NCI-H2029 (cell line): ENCODE measurements around the gene PTPRCAP.

Experiments used
- DNase-seq: peaks from one replicate; lab custom pipeline; 2025; lab: John Stamatoyannopoulos, UW

PTPRCAP gene

DNA sequence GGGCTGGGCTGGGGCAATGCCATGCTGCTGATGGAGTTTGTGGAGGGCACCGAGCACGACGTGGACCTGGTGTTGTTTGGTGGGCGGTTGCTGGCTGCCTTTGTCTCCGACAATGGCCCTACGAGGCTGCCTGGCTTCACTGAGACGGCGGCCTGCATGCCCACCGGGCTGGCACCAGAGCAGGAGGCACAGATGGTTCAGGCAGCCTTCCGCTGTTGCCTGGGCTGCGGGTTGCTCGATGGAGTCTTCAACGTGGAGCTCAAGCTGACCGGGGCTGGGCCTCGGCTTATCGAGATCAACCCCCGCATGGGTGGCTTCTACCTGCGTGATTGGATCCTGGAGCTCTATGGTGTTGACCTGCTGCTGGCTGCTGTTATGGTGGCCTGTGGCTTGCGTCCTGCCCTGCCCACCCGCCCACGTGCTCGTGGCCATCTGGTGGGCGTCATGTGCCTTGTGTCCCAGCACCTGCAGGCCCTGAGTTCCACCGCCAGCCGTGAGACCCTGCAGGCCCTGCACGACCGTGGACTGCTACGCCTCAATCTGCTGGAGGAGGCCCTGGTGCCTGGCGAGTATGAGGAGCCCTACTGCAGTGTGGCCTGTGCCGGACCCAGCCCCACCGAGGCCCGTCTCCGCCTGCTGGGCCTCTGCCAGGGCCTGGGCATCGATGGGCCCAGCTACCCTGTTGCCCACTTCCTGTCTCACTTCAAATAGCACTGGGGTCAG lies 13.4 kb downstream of the PTPRCAP start:
- DNase-seq: no peak

DNA sequence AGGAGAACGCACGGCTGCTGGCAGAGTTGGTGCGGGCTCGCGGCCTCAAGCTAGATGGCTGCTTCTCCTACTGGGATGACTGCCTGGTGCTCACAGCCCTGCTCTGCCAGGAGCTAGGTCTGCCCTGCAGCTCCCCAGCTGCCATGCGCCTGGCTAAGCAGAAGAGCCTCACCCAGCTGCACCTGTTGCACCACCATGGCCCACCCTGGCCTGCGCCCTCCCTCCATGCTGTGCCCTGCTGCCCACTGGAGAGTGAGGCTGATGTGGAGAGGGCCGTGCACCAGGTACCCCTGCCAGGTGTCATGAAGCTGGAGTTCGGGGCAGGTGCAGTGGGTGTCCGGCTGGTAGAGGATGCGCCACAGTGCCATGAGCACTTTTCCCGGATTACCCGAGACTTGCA lies 14.0 kb downstream of the PTPRCAP start:
- no peak for DNase-seq

DNA sequence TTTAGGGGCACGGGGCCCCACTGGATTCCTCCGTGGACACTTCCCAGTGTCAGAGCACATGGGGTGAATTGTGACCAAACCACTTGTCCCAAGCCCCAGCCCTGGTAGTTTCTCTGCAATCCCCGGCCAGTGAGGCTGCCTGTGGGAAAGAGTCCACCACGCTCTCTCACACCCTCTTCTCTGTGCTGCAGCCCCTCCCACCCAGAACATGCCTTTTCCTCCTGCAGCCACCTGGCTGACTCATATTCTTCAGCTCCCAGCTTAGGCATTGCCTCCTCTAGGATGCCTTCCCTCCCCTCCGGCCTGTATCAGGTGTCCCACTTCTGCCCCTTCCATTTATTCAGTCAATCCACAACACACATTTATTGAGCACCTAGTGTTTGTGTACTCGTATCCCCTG lies 14.6 kb downstream of the PTPRCAP start:
- DNase-seq: no peak

DNA sequence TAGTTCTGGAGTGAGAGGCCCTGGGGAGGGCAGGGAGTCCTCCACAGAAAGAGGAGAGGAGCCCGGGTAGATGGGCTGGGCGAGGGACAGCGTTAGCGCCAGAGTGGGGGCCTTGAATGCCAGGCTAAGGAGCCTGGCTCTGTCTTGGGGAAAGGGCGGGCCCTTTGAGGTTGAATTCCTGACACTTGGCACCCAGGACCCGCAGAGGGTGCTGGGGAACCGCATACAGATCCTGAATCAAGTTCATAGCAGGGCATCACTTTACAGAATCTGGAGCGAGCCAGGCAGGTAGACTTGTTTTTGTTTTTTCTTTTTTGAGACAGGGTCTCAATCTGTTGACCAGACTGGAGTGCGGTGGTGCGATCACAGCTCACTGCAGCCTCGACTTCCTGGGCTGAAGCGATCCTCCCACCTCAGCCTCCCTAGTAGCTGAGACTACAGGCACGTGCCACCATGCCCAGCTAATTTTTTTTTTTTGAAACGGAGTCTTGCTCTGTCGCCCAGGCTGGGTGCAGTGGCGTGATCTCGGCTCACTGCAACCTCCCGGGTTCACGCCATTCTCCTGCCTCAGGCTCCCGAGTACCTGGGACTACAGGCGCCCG lies 16.0 kb downstream of the PTPRCAP start:
- no peak for DNase-seq

DNA sequence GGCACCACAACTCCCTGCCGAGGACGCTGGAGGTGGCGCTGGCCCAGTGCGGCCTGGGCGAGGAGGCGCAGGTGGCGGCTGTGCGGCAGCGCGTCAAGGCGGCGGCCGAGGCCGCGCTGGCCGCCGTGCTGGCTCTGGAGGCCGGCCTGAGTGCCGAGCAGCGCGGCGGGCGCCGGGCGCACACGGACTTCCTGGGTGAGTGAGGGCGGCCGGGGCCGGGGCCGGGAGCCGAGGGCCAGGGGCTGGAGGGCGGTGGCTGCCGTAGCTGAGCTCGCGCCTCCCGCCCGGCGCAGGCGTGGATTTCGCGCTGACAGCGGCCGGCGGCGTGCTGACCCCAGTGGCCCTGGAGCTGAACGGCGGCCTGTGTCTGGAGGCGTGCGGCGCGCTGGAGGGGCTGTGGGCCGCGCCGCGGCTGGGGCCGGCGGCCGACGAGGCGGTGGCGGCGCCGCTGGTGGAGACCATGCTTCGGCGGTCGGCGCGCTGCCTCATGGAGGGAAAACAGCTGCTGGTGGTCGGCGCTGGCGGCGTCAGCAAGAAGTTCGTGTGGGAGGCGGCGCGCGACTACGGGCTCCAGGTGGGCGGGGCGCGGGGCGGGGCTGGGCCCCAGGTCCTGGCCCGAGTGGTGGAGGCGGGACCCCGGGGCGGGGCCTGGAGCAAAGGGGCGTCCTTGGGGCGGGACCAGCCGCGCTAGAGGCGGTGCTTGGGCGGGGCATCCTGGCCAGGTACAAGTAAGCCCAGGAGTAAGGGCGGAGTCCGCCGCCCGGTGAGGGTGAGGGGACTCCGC lies 16.6 kb downstream of the PTPRCAP start:
- peak; percentile 86 for DNase-seq

DNA sequence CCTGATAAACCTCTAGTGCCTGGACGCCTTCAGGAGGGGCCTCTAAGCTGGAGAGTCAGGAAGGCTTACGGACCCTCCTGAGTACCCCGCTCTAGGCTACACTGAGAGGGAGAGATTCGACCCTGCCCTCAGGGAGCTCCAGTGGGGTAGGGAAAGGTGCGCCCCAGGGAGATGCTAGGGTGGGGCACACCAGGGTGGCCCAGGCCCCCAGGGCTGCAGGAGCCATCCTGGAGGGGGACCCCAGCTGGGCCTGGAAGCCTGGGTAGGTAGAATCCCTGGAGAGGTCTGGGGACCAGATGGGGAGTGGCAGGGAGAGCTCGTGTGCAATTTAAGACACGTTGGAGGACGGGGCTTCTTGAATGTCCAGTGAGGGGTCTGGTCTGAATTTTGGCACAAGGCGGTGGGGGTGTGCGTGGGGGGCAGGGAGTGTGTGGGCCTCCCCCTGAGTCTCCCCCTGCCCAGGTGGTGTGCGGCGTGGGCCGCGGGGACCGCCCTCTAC lies 17.3 kb downstream of the PTPRCAP start:
- no peak for DNase-seq

DNA sequence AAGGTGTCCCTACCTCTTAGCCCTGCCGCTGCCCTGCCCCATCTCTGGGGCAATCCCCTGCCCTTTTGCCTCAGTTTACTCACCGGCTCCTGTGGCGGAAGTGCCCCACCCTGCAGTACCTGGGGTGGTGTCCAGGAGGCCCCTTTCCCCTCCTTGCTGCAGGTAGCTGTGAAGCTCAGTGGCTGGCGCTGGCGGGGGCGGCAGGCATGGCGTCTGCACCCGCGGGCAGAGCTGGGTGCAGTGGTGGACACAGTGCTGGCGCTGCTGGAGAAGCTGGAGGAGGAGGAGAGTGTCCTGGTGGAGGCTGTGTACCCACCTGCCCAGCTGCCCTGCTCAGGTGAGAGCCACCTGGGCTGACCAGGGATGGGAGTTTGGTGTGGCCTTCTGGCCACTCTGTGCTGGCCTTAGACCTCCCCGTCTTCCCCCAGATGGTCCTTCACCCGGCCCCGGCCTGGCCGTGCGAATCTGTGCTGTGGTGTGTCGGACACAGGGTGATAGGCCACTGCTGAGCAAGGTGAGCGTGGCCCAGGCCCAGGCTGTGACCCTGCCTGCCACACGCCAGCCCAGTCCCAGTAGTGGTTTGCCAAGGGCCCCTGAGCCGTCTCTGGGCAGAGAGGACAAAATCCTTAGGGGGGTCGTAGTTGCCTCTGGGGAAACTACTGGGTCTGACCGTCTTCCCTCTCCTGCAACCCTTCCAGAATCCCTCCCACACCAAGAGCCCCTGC lies 18.0 kb downstream of the PTPRCAP start:
- no peak for DNase-seq

DNA sequence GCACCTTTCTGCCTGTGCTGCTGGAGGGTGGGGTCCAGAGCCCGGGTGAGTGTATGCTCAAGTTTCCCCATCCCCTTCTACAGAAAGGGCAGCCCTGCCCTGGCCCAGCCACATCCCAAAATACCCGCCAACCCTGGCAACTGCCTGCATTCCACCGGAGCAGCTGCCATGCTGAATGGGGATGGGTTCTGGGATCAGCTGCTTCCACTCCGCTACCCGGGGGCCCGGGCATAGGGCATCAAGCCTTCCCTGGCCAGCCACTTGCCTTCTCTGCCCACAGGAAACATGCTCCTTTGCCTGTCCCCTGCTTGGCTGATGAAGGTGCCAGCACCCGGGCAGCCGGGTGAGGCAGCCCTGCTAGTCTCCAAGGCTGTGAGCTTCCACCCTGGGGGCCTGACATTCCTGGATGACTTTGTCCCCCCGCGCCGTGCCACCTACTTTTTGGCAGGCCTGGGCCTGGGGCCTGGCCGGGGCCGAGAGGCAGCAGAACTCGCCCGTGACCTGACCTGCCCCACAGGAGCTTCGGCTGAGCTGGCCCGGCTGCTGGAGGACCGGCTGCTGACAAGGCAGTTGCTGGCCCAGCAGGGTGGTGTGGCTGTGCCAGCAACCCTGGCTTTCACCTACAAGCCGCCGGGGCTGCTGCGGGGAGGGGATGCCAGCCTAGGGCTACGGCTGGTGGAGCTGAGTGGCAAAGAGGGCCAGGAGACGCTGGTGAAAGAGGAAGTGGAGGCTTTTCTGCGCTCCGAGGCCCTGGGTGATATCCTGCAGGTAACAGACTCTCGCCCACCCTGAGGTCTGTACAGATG lies 18.8 kb downstream of the PTPRCAP start:
- no peak for DNase-seq

DNA sequence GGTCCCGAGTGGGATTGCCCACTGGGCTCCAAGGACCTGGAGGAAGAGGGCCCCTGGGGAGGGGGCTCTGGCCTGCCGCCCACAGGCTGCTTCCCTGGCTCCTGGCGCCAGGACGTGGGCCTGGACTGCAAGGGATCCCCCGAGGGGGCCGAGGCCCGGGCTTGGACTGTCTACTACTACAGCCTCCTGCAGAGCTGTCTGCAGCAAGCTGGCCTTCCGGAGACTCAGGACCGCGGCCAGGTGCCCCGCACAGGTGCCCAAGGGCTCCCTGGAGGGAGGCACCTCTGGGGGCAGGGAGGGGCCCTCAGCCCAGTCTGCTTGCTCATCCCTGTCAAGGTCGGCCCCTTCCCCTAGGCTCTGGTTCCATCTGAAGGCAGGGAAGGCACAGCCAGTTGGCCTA lies 20.1 kb downstream of the PTPRCAP start:
- DNase-seq: no peak

DNA sequence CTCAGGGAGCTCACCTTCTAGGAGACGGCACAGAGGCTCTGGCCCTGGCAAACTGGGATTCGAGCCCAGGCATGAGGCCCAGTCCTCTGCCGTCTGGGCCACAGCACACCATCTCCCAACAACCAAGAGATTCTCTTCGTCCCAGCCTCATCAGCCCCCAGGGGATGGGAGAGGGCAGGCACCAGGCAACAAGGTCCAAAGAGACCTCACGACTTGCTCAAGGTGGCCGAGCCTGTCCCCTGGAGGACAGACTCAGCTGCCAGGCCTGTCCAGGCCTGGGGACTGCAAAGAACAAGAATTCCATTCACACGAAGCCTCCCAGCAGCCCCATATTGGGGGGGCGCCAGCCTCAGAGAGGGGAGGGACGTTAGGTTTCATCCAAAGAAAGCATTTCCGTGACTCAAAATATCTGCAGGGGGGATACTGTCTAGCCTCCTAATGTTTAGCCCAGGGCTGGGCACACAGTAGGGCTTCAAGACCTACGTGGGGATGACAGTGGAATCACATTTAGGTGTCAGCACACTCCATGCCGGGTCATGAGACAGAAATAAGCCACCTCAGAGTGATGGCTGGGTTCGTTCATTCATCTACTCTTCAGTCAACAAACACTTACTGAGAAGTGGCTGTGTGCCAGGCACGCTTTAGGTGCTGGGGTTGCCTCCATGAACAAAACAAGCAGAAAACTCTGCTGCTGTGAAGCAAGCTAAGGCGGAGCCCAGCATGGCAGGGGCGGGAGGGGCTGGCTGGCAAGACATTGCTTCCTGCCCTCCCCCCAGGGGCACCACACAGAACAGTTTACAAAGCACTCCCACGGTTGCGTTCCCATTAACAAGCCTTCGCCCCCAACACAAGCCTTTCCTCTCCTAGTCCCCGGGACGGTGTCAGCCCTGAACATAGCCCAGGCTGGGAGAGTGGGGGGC lies 20.8 kb downstream of the PTPRCAP start:
- DNase-seq: peak; percentile 80

DNA sequence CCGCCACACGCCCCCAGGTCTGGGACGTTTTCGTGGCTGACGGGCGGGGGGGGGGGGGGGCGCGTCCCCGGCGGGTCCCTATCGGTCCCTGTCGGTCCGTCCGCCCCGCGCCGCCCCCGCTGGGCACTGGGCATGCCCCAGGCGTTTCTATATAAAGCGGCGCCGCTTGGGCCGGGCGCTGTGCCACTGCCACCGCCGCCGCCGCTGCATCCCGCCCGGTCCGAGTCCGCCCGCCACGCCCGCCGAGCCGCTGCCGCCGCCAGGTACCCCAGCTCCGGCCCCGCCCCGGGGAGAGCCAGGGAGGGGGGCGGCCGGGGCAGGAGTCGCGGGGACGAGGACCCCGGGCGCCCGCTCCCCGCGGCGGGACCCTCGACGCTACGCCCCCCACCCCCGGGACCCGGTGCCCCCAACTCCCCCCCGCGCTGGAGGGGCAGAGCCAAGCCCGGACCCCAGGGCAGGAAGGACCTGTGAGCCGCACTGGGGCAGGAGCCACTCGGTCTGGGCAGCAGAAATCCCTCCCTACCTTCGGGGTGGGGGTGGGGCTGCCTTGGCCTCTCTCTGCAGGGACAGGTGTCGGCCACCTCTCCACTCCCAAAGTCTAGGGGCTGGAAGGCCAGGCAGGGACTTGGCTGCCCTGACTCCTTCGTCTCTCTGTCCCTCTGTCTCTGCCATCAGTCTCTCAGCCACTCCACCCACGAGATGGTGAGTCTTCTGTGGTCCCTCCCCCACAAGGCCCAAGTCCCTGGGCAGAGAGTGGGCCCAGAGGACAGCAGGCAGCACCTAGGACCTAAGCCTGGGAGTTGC lies 21.8 kb downstream of the PTPRCAP start, which contains the start of gene CARNS1:
Gene CARNS1, plus strand, starts transcription at position 178 of the 804 bp plus-strand sequence. Its CDS starts 522 bp downstream, at position 700.
- DNase-seq: peak; percentile 18

DNA sequence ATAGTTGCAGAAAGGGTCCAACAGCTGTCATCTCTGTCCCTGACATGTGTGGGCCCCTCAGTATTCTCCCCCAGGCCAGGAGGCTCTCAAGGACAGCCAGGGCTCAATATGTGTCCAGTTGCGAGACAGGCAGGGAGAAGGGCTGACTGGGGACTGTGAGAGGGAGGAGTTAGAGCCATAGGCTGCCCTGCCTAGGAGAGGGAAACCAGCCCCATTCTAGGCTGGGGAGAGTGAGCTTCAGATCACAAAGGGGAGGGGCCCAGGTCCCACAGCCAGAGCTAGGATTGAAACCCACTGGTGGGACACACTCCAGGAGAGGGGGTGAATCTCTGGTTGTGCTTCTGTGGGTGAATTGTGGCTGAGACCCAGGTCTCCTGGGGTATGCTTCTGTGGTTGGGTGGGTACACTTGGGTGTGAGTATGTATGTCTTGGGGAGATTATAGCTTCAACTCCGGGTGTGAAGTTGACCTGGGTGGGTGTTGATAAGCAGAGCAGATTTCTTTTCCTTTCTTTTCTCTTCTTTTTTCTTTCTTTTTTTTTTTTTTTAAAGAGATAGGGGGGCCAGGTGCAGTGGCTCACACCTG lies 24.1 kb downstream of the PTPRCAP start:
- DNase-seq: no peak

DNA sequence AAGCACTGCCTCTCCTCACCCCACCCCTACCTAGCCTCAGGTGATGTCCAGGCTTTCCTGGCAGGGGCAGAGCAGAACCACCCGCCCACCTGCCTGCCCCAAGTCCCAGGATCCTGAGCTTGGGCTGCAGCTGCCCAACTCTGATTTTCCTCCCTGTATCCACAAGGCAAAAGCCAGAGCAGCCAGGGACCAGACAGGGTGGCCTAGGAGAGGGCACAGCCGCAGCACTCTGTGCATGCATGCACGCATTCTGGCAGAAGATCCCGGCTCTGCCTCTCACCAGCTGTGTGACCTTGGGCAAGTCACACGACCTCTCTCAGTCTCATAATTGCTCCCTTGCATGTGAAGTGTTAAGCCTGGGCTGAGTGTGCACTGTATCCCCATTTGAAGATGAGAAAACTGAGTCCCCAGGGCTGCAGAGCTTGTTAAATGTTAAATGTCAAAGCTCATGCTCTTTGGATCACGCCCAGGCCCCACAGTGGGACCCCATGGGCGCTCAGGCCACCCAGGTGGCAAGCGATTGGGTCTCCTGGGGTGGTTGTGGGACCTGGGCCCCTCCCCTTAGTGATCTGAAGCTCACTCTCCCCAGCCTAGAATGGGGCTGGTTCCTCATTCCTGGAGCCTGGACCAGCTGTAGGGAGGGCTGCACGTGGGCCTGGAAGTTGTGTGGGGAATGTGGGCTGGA lies 24.8 kb downstream of the PTPRCAP start:
- DNase-seq: no peak

DNA sequence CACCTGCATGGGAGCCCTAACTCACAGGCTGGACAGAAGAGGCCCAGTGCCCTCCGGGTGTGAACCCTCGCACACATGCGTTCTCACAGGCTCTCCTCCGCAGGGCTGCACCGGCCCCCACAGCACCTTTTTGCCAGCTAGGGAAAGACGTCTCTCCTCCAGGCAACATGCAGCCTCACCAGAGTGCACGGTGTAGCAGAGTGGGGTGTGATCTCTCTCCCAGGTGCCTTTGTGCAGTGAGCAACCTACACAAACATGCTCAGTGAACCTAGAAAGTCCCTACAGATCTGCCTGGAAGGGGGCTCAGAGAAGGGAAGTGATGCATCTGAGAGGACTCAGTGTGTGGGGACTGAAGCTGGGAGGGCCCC lies 25.7 kb downstream of the PTPRCAP start:
- no peak for DNase-seq

DNA sequence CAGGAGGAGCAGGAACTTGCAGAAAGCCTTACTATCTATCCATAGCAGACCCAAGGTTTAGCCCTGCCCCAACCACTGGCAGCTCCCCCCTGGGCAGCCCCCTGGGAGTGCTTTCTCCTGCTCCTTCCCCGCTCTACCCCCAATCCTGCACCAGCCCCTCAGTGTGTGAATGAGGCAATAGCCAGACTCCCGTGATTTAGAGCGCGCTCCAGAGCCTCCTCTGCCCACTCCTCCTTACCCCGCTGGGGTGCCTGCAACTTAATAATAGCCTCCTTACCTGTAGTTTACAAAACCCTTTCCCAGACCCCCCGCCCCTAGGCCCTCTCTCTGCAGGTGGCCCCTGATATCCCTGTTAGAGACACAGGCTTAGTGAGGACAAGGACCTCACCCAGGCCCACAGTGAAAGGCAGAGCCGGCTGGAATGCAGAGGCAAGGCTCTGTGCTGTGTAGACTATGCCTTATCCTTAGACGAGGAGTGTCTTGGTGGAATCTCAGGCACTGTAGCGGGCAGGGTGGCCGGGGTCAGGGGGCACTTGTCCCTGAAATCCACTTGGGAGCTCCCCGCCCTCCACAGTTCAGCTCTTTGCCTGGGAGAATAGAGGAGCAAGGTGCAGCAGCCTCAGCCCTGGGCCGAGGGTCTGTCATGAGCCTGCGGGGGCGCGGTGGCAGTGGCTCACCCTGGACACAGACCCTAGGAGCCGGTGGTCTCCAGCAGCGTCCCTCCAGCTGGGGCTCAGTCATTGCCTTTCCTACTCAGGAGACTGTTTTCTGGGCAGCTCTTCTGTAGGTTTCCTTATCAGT lies 26.3 kb downstream of the PTPRCAP start:
- DNase-seq: no peak

DNA sequence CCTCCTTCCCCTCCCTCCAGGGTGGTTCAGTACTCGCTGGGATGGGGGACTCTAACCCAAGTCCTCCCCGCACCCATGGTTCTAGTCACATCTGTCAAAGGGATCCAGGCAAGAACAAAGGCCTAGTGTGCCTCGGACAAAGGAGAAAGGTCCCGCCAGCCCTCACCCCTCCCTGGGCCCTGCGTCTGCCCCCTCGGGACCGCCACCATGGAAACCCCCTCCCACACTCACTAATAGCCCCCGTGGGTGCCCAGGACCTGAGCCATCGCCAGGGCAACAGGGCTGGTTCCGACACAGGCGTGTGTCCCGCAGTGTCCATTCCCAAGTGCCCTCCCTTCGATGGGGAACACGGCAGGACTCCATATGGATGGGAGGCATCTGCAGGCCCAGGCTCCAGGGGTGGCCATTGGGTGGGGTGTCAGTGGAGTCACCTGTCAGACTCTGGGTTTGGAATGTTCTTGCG lies 27.1 kb downstream of the PTPRCAP start:
- no peak for DNase-seq

DNA sequence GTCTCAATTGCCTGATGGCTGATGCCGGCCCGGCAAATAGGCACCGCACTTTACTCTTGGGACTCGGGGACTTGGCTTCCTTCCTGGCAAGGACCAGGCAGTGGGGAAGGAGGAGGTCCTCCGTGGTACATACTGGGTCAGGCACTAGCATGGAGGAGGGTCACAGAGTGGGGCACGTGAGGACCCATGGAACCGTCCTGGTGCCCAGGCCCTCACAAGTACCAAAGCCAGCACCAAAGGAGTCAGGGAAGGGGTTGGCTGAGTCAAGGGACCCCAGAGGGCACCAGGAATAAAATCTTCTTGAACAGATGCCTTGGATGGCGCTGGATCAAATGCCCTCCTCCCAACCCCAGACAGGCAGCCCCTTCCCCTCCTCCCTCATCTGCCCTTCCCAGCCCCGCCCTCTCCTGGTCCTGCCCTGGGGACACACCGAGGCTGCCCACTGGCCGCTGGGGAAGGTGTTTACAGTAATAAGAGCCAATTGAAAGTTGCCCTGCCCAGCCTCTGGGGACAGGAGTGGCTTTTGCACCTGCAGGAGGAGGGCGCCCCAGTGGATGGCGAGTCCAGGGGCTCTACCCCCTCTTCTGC lies 27.6 kb downstream of the PTPRCAP start:
- no peak for DNase-seq
